GM18505 (cell line): ENCODE results near the gene TRIP13.

Experiments used
- ATAC-seq: cut with Tn5 transposase; IDR thresholded peaks from one replicate; pipeline ENCODE4 v1.9.1; 2021; ENCODE audit not compliant: unreplicated experiment
- POLR2A ChIP-seq: IDR thresholded peaks from 4 replicates; pipeline ENCODE4 v1.6.1; 2011; ENCODE audit warnings: borderline replicate concordance; ENCODE audit not compliant: insufficient read depth, insufficient read length; ENCODE audit errors: extremely low read depth

The TRIP13 gene

GRCh38 chr5:955886-956761 lies 63.4 kb downstream of the TRIP13 start:
- ATAC-seq: no peak
- TF ChIP-seq POLR2A: no peak

- ATAC-seq: no peak
- TF ChIP-seq POLR2A: no peak
These were observed 64.5 kb downstream of the TRIP13 start for GRCh38 chr5:956941-957747.

GRCh38 chr5:957748-958485 lies 65.2 kb downstream of the TRIP13 start:
- TF ChIP-seq POLR2A: no peak
- no peak for ATAC-seq

- TF ChIP-seq POLR2A: no peak
- ATAC-seq: no peak
These were observed 66.3 kb downstream of the TRIP13 start for GRCh38 chr5:958701-959571.

GRCh38 chr5:959581-960531 lies 67.2 kb downstream of the TRIP13 start:
- ATAC-seq: no peak
- TF ChIP-seq POLR2A: no peak

GRCh38 chr5:960551-960950 lies 67.9 kb downstream of the TRIP13 start:
- ATAC-seq: no peak
- no peak for TF ChIP-seq POLR2A

GRCh38 chr5:961002-961710 lies 68.5 kb downstream of the TRIP13 start:
- ATAC-seq: no peak

GRCh38 chr5:961711-962240 lies 69.1 kb downstream of the TRIP13 start:
- no peak for ATAC-seq
- TF ChIP-seq POLR2A: no peak

More at GRCh38 chr5:961002-961710, 68.5 kb downstream of the TRIP13 start:
- TF ChIP-seq POLR2A: no peak

- no peak for ATAC-seq
- no peak for TF ChIP-seq POLR2A
These were observed 69.7 kb downstream of the TRIP13 start for GRCh38 chr5:962386-962785.

- ATAC-seq: no peak
- TF ChIP-seq POLR2A: no peak
These were observed 70.1 kb downstream of the TRIP13 start for GRCh38 chr5:962801-963200.

GRCh38 chr5:963310-963672 lies 70.6 kb downstream of the TRIP13 start:
- peak; percentile 37 for ATAC-seq
- TF ChIP-seq POLR2A: no peak
